ENCODE results near the gene TBL2. TPM values are rescaled to one million over a fixed set of nuclear protein-coding genes. Genes with fewer than 3 reads are reported as not detected.

TBL2 gene
- total and polyA plus RNA-seq, 10 of the 15 experiments (the other 5 are each of a cell fraction or from before 2014, with no cell fraction given): 1.1 to 49.7 (median 26.7) TPM

DNA sequence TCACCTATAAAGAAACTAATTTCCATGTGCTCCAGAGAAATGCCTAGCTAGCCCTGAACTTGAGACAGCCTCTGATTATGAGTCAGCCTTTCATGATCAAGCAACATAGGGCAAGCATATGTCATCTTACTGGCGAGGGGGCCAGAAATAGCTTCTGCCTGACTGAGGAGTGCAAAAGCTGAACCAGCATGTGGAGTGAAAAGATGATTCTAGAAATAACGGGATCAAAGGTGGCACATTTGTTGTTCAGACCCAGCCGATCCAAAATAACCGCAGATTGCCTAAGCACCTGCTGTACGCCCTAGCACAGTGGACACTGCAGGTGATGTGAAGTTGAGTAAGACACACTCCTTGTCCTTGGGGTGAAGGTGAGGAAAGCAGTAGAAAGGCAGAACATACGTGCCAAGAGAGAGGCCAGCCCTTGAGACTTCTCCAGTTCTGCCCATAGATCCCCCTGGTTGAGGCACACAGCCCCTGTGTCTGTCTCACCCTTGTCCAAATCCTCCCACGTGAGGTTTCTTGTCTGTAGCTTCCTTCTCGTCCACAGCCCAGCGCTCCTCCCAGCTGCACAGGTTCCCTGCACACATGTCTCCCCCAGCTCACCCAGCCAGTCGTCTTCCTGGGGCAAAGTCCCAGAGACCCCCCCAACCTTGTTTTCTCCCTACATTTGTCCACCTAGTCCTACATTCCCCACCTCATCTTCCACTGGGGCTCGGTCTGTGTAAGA is 18.1 kb downstream of the TBL2 start (continued):
- TF ChIP-seq YBX1 (IDR thresholded peaks at IDR 0.05): no peak
- peak; percentile 53; the same call in 1 of the 2 replicates for TF ChIP-seq BCL11A (IDR thresholded peaks at IDR 0.05; ENCODE audit: low read depth, low read length)
- TF ChIP-seq, protein P1, sequence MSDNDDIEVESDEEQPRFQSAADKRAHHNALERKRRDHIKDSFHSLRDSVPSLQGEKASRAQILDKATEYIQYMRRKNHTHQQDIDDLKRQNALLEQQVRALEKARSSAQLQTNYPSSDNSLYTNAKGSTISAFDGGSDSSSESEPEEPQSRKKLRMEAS (IDR thresholded peaks at IDR 0.05; ENCODE audit: low read depth, low read length): no peak
- no peak for TF ChIP-seq NFXL1 (IDR thresholded peaks at IDR 0.05; ENCODE audit: borderline replicate concordance)
- TF ChIP-seq ZBTB33 (IDR thresholded peaks at IDR 0.05): no peak
- TF ChIP-seq IKZF2 (IDR thresholded peaks at IDR 0.05): peak in 1 of 2 experiments; percentile 47; a peak in 3 of 4 replicates
- TF ChIP-seq JUNB (IDR thresholded peaks at IDR 0.05): peak; percentile 88
- TF ChIP-seq EZH2 (IDR thresholded peaks at IDR 0.05; ENCODE audit: borderline replicate concordance, control insufficient read depth, low read depth, low read length): no peak
- TF ChIP-seq SIX5 (IDR thresholded peaks at IDR 0.05; ENCODE audit: low read depth, low read length, severe bottlenecking): no peak
- no peak; the same call in 1 of the 2 replicates for TF ChIP-seq NR2F1 (conservative IDR thresholded peaks at IDR 0.05)
- TF ChIP-seq MEF2B (IDR thresholded peaks at IDR 0.05; ENCODE audit: partially characterized antibody, poor library complexity, severe bottlenecking): peak; percentile 66
- TF ChIP-seq JUND (IDR thresholded peaks at IDR 0.05; ENCODE audit: low read depth, low read length): peak; percentile 64; the same call in 1 of the 2 replicates
- TF ChIP-seq E2F4 (IDR thresholded peaks at IDR 0.05; ENCODE audit: low read depth, low read length): no peak
- TF ChIP-seq CREM (IDR thresholded peaks at IDR 0.05; ENCODE audit: low read depth): peak; percentile 34; the same call in 1 of the 2 replicates
- TF ChIP-seq SMAD5 (IDR thresholded peaks at IDR 0.05; ENCODE audit: low read depth): no peak
- TF ChIP-seq PAX5 (IDR thresholded peaks at IDR 0.05; ENCODE audit: borderline replicate concordance, low read depth, low read length): no peak
- TF ChIP-seq POLR2AphosphoS2 (IDR thresholded peaks at IDR 0.05; ENCODE audit: low read depth, low read length): no peak
- no peak for TF ChIP-seq NRF1 (conservative IDR thresholded peaks at IDR 0.05; ENCODE audit: low read depth, low read length)
- TF ChIP-seq NBN (IDR thresholded peaks at IDR 0.05): no peak
- TF ChIP-seq SMC3 (IDR thresholded peaks at IDR 0.05; ENCODE audit: borderline replicate concordance, low read length): no peak
- TF ChIP-seq MTA3 (IDR thresholded peaks at IDR 0.05; ENCODE audit: borderline replicate concordance, low read length): no peak

Data from GM12878 (cell line).